ENCODE measurements around the gene DICER1.
"Not testable (repeated sequence)": the region's sequence is repeated elsewhere in the genome, so short reads cannot be mapped to it uniquely, and the experiment has no call there.

Gene DICER1

DNA sequence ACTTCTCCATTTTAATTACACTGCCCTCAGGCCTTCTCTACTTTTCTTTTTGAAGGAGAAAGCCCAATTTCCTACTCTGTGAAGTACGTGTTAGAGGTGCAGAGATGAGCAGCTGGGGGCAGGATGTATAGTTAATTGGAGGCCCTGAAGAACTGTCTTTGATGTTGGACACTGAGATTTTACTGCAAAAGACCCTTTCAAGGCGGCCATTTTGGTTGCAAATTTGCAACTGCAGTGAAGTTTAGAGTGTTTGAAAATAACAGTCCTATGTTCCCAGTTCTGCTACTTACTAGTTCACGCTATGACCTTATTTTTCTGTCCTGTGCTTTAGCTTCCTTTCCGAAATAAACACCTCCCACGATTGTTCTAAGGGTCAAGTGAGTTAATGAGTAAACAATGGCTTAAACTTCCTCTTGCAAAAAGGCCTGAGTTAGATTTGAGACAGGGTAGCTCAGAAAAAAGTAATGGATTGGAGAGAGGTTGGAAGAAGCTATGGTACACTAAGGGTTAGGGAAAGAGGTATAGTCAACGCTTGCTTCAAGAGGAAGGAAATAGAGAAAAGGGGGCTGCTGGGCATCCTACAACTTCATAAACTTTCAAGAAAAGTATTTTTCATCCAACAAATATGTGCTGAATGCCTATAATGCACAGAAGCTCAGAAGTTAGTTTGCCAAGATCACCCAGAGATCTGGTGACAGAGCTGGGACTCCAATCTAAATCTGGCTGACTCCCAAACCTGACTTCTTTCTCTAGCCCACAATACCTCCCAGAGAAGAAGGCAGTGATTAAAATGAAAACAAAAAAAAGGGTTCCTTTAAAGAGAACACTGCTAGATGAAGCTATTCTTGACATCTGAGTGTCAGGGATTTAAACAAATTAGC lies 26.4 kb upstream of the DICER1 start:
- DNase-seq: peak; percentile 44 to 81

DNA sequence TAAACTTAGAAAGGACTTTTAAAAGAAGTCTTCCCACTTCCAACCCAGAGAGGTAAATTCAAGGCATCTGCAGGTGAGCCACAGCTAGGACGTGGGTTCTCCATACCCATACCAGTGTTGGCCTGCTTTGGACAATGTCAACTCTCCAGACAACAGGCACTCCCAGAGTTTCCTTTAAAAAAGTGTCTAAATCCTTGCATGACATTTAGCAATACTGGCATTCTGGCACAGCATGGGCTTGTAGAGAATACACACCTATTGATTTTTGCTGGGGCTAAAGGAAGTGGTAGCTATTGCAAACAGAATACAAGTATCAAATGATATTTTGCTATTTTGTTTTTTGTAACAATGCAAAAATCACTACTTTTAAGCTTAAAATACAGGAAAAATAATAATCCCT lies 25.8 kb upstream of the DICER1 start:
- DNase-seq: no peak

DNA sequence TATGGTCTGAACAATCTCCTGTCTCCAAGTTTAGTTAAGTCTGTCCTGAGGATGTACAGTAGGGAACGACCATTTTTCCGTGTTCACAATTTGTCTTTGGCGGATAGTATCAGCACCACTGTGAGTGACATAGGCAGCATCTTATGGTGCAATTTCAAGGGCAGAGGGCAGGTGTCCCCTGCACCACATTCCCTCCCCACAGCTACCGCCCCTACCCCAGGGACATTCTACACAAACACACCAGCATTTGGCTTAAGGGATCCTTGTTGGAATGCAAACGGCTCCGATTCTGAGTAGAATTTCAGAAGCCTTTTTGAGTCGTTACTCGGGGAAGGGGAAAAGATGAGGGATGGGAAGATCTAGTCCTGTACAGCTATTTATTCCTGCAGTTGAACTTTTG lies 25.1 kb upstream of the DICER1 start:
- DNase-seq: no peak

DNA sequence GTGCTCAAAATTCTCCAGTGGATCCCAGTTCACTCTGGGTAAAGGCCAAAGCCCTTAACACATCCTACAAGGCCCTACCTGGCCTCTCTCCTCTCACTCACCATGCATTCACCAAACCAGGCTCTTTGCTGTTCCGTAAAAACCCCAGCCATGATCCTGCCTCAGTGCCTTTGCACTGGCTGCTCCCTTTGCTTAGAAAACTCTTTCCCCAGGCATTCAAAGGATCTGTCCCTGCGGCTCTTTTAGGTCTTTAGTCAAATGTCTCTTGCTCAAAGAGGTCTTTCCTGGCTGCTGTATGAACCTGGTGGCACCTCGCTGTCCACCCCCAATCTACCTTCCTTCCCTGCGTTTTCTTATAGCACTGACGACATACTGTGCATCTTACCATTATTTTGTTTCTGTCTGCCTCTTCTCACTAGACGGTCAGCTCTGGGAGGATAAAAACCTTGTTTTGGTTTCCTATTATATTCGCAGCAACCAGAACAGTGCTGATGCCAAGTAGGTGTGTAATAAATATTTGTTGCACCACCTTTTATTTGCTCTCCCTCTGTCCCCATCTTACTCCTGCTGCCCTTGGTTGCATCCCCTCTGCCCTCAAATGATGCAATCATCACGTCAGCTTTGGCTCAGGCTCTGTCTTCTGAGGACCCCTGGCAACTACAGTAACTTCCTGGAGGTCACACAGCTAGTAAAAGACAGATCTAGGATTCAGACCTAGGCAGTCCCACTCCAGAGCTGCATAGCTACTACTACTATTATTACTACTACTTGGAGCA lies 23.8 kb upstream of the DICER1 start:
- no peak for DNase-seq

DNA sequence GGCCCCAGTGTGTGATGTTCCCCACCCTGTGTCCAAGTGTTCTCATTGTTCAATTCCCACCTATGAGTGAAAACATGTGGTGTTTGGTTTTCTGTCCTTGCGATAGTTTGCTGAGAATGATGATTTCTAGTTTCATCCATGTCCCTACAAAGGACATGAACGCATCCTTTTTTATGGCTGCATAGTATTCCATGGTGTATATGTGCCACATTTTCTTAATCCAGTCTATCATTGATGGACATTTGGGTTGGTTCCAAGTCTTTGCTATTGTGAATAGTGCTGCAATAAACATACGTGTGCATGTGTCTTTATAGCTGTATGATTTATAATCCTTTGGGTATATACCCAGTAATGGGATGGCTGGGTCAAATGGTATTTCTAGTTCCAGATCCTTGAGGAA lies 18.3 kb upstream of the DICER1 start:
- not testable (repeated sequence) for DNase-seq

DNA sequence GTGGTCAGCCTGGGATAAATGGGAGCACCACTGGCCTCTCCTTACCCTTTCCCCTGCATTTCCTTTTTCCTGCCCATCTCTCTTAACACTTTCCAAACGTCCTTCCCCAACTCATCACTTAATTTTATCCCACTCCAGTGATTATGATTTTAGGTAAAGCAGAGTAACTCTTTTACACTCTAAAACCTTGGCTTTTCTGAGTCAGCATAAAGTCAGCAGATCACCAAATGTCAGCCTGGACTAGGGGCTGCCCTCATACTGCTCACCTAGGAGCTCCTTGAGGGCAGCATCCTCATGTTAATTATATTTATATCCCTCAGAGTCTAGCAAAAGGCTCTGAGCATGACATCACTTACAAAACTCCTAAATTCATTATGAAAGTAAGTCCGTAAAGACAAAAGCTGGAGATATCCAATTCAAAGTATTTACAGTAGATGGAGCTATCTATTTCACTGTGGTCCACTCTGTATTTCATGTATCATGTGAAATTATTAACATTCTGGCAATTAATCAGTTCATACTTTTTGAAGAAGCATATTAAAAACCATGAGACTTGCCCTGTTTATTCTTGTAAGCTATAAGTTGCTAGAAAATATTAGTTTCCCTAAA lies 17.0 kb upstream of the DICER1 start:
- no peak for DNase-seq

DNA sequence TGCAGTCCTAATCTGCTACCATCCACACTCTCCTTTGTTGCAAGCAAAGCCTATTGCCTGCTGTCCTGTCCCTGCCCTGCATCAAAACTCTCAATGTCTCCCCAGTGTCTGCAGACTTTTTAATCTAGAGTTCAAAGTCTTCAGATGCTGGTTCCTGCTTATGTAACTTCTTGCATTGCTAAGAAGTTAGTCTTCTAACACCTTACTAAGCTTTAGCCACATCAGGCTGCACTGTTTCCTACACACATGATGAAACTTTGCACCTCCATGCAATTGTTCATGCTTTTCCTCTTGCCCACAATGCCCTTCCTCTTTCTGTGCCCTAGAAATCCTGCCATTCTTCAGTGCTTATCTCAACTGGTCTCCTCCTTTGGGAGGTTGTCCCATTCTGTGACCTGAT lies 16.2 kb upstream of the DICER1 start:
- DNase-seq: peak in 1 of 2 donors; percentile 37

DNA sequence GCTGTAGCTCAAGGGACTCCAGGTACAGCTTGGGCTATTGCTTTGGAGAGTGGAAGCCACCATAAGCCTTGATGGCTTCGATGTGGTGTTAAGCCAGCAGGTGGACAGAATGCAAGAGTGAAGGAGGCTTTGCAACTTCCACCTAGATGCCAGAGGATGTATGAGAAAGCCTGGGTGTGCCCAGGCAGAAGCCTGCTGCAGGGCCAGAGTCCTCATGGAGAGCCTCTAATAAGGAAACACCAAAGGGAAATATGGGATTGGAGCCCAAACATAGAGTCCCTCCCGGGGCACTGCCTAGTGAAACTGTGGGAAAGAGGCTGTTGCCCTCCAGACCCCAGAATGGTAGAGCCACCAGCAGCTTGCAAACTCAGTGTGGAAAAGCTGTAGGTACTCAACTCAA lies 9.8 kb upstream of the DICER1 start:
- DNase-seq: no peak

DNA sequence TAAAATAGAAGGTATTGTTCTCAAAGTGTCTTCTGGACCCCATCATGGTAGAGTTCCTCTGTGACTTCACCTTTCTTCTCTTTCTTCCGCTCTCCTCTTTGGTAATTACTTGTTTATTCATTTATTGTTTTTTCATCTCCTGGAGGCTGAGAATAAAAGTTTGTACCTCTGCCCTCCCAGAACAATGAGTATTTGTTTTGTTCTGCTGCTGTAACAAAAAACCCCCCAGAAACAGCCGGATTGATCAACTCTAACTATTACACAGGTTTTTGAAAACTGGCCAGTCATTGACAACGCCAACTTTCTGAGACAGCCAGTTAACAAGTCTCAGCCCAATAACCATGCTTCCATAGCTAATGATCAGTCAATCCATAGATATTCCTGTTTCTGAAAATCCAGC lies 8.2 kb upstream of the DICER1 start:
- DNase-seq: no peak

DNA sequence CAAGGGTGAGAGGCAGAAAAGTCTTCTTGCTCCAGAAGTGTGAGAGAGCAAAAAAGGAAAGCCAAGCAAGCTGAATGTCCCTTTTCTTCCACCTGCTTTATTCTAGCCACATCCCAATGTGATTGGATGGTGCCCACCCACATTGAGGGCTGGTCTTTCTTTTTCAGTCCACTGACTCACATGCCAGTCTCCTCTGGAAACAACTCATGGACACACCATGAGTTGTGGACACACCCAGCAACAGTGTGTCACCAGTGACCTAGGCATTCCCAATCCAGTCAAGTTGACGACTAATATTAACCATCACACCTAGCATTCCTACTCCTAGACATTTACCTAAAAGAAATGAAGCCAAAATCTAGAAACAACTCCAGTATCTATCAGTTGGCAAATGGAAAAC lies 7.2 kb upstream of the DICER1 start:
- DNase-seq: no peak

DNA sequence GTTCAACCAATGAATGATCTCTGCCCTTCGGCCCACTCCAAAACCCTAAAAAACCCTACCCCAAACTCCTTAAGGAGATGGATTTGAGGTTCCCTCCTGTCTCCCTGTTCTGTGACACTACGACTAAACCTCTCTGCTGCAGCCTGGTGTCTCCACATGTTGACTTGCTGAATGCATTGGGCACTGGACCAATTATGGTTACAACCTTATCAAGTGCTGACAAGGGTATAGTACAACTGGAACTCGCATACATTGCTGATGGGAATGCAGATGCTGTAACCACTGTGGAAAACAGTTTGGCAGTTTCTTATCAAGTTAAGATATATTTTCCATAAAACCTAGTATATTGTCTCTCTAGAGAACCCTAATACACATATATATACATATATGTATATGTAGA lies 6.3 kb upstream of the DICER1 start:
- no peak for DNase-seq

DNA sequence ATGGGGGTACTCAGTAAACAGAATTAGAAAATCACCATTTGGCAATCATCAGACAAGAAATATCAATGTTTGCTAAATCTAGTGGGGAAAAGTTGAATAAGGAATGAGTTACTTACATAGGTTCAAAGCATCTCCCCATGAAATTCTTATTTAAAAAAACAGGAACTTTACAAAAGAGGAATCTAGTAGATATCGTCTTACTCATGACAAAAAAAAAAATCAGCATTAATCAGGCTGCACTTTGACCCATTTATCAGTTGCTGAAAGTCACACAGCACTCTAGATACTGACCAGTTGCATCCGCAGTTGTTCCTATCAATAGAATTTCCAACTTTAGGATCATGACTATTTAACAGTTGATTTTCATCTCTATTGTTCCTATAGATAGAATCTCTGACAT lies 5.8 kb upstream of the DICER1 start:
- DNase-seq: peak; percentile 48 to 65

DNA sequence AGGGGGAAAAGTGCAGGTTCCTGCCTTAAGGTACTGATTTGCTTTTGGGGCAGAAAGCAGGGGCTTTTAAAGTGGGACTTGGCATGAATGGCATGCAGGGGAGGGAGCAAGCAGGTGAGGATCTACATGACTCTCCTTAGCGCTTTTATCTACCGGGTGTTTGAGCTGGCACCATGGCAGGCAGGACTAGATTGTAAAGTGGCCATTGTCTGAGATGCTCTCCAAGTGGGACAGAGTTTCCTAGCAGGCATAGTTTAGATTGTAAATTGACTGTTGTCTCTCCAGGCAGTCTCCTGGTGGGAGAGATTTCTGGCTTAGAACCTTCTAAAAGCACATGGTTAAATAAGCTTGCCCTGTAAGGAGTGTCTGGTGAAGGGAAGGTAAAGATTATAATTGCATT lies 5.3 kb upstream of the DICER1 start:
- no peak for DNase-seq

DNA sequence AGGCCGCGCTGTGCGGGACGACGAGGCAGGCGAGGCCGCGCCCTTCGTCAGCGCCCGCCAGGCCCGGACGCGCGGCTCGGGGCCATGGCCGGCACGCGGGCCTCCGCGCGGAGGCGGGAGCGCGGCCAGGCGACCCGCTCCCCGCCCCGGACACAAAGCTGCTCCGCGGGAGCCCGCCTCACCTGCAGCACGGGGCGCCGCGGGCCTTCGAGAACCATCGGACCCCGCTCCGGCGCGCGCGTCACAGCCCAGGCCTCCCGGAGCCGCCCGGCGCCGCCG lies 342 bp downstream of the DICER1 start:
- DNase-seq: no peak

DNA sequence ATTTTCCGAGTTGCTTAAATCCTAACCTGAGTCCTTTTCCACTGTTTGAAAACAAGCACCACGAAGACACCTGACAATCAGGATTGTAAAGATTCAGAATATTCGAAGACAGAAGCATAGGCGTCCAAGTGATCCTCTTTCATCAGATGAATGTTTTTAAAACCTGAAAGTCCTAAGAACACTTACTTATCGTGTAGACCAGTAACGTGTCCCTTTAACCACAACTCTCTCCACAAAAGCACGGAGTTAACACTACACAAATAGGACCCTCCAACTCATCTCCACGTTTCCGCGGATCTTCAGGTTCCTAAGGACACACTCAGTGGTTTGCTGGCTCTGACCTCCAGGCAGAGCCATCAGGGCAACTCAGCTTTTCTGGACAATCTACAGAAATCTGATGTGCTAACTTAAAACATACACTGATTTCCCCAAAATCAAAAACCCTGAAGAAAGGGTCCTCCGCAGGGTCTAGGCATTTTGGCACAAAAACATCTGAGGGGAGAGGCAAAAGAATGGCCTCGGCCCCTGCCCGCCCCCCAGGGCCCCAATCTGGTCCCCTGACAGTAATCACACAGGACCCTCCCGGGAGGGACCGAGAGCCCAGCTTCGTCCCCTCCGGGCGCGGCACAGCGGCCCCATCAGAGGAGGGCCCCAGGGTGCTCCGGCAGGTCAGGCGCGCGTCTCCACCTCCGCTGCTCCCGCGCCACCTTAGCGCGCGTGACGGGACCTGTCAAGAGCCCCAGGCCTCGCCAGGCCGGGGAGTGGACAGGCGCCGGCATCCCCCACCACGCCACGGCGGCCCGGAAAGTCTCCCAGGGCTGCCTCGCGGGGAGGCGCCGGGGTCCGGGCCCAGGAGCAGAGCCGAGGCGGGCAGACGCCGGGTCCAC lies 925 bp downstream of the DICER1 start:
- DNase-seq: no peak

DNA sequence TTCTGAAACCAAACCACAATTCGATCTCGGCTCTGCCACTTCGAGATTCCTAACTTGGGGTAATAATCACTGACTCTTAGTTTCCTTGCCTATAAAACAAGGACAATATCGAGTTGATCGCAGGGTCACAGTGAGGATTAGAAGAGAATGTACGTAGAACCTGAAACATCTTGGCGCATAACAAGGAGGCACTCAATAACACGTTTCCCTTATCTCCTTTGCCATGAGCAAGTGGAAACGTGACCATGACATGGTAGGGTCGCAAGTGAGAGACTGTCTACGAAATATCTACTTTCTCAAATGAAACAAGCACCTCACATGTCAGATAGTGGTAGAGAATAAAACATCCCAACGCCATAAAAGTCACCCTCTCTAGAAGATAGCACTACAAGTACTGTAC lies 2.3 kb downstream of the DICER1 start:
- no peak for DNase-seq

DNA sequence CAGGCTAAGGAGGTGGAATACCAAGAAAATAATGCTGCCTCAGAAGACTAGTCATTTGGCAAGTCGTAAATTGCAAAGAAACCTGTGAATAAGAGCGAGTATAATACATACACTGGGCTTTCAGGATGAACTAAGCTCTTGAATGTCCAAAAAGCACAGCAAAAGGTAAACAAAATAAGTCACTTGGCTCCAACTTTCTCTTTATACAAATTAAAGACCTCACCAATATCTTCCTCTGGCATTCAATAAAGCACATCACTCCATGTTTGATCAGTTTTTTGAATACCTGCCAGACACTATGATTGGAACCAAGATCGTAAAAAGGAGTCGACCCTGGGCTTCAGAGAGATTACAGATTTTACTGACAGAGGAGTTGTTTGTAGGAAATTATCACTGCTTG lies 3.5 kb downstream of the DICER1 start:
- no peak for DNase-seq

DNA sequence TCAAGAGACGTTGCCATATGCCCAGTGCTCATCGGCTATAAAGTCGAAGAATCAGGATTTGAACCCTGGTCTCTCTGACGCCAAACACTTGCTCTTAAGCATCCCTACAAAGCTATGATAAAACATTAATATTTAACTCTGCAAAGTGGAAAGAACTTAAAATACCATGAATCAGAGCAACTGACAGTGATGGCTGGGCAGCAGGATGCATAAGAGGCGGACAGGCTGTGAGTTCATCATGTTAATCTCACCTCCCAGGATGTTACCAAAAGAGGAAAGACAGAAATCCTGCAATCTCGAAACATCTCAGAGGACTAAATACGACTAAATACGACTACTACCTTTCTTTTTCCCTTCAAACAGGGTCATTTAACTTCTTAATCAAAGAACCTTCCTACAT lies 5.8 kb downstream of the DICER1 start:
- DNase-seq: no peak

DNA sequence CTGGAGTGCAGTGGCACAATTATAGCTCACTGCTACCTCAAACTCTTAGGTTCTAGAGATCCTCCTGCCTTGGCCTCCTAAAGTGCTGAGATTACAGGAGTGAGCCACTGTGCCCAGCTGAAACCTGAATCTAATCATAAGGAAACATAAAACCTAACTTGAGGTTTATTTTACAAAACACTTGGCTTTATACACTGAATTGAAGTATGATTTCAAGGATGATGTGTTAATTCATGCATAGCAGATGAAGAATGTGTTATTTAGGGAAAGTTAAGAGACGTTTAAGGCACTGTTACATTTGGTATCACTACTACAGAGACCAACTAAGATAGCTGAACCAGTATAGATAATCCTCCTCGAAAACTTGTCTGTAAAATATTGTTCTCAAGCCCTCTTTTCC lies 6.4 kb downstream of the DICER1 start:
- no peak for DNase-seq

DNA sequence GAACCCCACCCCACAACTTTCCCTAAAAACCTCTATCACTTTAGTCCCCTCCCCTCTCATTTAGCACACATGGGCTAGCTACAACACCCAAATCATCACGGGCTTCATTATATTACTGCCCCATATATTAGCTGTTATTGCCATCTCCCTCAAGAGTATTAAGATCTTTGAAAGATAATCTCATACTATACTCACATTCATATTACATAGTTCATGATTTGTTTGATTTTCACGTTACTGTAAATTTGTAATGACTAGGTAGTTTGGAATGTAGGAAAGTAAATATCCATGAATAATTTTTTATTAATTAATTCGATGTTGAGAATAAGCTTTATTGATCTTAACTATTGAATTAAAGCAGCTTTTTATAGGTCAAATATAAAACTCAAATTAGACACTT lies 7.9 kb downstream of the DICER1 start:
- no peak for DNase-seq

DNA sequence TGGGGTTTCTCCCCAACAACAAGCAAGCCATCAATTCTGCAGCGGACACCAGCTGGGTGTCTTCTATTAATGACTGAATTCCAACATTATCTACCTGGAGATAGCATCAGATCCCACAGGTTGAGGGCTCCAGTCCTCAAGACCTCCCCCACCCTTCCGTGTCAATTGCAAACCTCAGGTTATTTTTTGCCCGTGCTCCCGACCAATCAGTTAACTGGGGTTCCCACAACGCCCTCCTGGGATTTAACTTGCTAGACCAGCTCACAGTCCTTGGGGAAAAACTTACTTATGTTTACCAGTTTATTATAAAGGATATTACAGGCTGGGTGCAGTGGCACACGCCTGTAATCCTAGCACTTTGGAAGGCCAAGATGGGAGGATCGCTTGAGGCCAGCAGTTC lies 9.7 kb downstream of the DICER1 start:
- no peak for DNase-seq

DNA sequence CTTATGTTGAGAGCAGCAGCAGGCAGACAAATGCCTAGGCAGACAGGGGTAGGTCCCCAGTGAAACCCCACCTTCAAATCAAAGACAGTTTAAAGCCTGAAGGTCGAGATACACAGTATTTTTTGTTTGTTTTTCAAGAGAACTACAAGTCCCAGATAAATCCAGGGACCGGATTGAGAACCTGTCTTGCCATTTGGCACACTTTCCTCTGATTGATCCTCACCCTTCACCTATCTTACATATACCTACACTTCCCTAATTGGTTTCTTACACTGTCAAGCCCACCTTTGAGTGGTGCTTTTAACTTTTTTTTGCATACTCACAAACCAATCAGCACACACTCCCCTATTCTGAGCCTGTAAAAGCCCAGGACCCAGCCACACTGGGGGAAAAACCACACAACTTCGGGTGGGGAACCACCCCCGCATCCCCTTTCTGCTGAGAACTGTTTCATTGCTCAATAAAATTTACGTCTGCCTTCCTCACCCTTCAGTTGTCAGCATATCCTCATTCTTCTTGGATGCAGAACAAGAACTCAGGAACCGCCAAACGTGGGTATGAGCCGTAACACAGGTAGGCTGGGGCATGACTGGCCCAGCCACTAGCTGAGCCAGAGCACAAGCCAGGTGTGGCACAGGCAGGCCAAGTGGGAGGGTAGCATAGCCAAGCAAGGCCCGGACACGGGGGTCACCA lies 11.1 kb downstream of the DICER1 start:
- DNase-seq: peak; percentile 82 to 83

DNA sequence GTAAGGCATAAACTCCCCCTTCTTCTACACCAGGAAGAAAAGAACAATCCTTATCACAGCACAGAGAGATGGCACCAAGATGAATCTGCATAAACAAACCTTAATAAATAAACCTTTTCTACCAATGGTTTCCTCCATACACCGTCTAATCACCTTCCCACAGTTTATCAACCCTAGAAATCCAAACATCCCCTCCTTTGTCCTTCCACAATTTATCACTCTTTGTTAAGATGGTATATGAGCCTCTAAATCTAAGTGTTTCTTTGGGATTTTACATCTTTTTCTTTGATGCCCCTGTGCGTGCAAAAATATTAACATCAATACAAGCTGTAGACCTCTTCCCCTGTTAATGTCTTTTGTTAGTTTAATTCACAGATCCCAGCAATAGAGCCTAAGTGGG lies 12.5 kb downstream of the DICER1 start:
- DNase-seq: no peak
